ENCODE measurements around the gene TNFRSF4.

TNFRSF4 gene

DNA sequence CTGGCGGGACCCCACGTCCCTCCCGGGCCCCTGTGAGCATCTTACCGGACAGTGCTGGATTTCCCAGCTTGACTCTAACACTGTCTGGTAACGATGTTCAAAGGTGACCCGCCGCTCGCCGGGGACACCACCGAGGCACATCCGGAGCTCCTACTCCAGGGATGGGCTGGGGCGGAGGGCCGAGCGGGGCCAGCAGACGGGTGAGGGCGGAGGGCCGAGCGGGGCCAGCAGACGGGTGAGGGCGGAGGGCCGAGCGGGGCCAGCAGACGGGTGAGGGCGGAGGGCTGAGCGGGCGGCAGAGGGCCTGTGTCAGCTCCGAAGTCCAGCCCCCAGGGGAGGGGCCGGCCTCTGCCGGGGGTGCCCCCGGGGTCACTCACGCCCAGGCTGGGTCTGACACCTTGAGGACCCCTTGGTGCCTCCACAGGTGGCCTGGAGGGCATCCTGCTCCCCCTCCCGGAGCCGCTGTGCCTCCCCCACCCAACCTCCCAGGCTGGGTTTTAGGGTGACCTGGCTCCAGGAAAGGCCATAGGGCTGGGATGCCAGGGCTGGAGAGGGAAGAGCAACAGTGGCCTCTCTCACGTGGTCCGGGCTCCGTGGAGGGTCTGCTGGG, 46.0 kb downstream of the TNFRSF4 start:
- peak in 1 of 5 donors; percentile 4 for DNase-seq

- no peak for DNase-seq
Measured at GRCh38 chr1:1167398-1167821, 46.5 kb downstream of the TNFRSF4 start.

GRCh38 chr1:1166642-1167397, 47.1 kb downstream of the TNFRSF4 start:
- peak in 1 of 5 donors; percentile 2 for DNase-seq

DNA sequence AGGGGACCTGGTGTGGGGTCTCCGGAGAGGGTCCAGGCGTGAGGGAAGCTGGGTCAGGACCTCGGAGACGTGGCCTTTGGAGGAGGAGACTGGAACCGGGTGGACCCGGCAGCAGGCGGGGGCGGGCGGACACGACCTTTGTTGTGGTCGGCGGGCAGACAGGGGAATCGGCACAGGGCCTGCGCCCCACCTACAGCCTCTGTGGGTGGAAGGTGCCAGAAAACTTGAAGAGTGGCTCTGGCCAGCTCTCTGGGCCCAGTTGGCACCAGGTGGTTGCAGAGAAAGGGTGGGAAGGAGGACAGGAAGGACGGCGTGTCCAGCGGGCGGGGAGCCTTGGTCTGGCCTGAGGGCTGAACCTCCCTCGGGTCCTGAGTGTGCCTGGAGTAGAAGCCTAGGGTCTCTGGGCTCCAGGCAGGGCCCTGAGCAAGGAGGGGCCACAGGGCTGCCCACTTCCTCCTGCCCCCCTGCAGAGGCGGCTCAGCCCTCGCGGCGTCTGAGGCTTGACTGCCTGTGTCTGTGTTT, 48.0 kb downstream of the TNFRSF4 start:
- DNase-seq: no peak

GRCh38 chr1:1165485-1165884, 48.5 kb downstream of the TNFRSF4 start:
- DNase-seq: no peak

DNA sequence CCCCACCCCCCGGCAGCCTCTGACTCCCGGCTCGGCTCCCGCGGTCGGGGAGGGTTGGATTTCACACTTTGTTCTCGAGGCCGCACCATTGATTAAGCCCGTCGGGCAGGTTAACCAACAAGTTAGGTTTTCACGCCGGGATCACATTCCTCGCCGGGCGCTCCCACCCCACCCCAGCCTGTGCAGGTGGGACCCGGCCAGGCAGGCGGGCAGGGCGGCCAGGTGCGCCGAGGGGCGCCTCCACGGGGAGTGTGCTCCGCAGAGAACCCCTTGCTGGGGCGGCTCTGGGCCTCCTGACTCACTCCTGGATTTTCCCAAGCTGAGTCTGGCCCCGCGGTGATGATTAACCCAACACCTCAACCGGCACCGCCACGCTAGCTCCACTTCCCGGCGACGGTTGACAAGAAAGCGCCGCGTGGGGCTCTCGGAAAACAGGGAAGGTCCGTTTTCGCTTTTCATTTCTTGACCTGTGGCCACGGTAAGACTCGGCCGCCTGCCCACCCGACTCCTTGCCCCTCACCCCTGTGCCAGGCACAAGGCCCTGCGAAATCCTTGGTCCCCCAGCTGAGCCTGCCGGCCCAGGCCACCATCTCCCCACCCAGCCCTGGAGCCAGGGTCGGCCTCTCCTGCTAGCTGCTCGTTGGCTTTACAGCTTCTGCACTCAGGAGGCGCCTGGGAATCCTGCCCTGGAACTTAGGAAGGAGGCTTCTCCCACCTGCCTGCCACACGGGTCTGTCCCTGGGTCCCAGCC, 49.1 kb downstream of the TNFRSF4 start:
- no peak for DNase-seq

DNA sequence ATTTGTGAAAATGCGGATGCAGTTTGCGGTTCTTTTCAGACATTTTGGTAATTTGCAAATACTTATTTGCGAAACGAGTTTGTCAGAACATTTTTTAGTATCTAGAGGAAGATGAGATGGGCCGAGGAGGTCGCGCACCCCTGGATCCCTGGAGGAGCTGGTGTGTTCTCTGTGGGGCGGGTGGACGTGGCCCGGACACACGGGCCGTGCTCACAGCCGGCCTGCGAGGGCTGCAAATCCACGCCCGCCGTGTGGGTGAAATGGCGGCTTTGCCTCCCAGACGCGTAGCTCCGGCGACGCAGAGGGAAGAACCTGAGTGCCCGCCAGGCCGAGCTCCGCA, 49.6 kb downstream of the TNFRSF4 start:
- DNase-seq: no peak

- DNase-seq: no peak
Measured at GRCh38 chr1:1163538-1164070, 50.3 kb downstream of the TNFRSF4 start.

- no peak for DNase-seq
Measured at GRCh38 chr1:1162597-1163537, 51.1 kb downstream of the TNFRSF4 start.

GRCh38 chr1:1161683-1162079, 52.3 kb downstream of the TNFRSF4 start:
- DNase-seq: no peak

Measured in T-helper 1 cell (primary cell).